ENCODE data around the gene ITGAD.

The ITGAD gene

DNA sequence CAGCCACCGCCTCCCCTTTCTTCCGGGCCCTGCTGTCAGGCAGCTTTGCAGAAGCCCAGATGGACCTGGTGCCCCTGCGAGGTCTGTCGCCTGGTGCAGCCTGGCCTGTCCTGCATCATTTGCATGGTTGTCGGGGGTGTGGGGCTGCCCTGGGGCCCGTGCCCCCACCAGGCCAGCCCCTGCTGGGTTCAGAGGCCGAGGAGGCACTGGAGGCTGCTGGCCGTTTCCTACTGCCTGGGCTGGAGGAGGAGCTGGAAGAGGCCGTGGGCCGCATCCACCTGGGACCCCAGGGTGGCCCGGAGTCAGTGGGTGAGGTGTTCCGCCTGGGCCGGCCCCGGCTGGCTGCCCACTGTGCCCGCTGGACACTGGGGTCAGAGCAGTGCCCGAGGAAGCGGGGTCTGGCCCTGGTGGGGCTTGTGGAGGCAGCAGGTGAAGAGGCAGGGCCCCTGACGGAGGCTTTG lies 73.3 kb downstream of the ITGAD start:
- H3K4me2 ChIP-seq (ENCODE audit: low read depth, low read length, poor library complexity, severe bottlenecking), result no peak overlapping the region
- H3K4me3 ChIP-seq (ENCODE audit: insufficient read depth, low read length, poor library complexity, severe bottlenecking), result no peak overlapping the region
- no peaks in the 10 kb centered on the region for H4K20me1 ChIP-seq (ENCODE audit: low read depth, low read length)
- H2AFZ ChIP-seq (ENCODE audit: low read depth, low read length, severe bottlenecking), result no peak overlapping the region
- no peaks in the 10 kb centered on the region for H3K79me2 ChIP-seq (ENCODE audit: insufficient read depth, low read length)
- H3K27ac ChIP-seq (ENCODE audit: low read depth, low read length), result no peak overlapping the region
- no peaks in the 10 kb centered on the region for H3K36me3 ChIP-seq (ENCODE audit: low read length)
- TF ChIP-seq, protein P1, sequence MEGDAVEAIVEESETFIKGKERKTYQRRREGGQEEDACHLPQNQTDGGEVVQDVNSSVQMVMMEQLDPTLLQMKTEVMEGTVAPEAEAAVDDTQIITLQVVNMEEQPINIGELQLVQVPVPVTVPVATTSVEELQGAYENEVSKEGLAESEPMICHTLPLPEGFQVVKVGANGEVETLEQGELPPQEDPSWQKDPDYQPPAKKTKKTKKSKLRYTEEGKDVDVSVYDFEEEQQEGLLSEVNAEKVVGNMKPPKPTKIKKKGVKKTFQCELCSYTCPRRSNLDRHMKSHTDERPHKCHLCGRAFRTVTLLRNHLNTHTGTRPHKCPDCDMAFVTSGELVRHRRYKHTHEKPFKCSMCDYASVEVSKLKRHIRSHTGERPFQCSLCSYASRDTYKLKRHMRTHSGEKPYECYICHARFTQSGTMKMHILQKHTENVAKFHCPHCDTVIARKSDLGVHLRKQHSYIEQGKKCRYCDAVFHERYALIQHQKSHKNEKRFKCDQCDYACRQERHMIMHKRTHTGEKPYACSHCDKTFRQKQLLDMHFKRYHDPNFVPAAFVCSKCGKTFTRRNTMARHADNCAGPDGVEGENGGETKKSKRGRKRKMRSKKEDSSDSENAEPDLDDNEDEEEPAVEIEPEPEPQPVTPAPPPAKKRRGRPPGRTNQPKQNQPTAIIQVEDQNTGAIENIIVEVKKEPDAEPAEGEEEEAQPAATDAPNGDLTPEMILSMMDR (IDR thresholded peaks at IDR 0.05; ENCODE audit: insufficient read depth, low read length, poor library complexity, severe bottlenecking), result no peak
- TF ChIP-seq EZH2phosphoT487 (conservative IDR thresholded peaks at IDR 0.05; ENCODE audit: low read length), result no peak
- H3K9me2 ChIP-seq (replicated peaks; ENCODE audit: insufficient read depth, low read length), result no peaks in the 10 kb centered on the region
- no peaks in the 10 kb centered on the region for H3F3A ChIP-seq (ENCODE audit: insufficient read depth)
- H3K27me3 ChIP-seq (ENCODE audit: low read length), result no peaks in the 10 kb centered on the region
- no peak overlapping the region for H3K9ac ChIP-seq (ENCODE audit: low read length)
- no peaks in the 10 kb centered on the region for H3K9me3 ChIP-seq (ENCODE audit: insufficient read depth, low read length)

DNA sequence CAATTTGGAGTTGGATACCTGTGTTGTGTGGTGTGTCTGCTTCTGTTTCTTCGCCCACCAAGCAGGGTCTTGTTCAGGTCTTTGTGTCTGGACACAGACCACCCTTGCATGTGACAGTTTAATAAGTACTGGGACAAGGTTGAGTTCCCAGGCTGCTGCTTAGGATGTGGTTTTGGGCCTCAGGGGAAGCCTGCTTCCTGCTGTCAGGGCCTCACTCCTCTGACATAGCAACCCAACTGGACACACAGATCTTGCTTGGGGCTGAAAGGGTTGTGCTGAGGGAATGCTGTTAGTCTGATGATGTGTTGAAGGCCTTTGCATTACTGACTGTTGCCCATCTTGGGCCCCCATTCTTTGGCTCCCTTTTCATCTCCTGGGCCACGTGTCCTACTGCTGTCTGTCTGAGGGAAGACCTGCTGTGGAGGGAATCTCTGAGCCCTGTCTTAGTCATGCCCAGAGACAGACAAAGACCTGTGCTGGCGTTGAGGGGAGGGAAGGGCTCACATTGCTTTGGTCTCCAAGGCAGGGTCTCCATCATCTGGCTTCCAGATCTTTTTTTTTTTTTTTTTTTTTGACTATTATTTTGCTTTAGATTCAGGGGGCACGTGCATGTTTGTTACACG lies 74.1 kb downstream of the ITGAD start:
- Histone ChIP-seq H3K9me2 (replicated peaks; ENCODE audit: insufficient read depth, low read length) (no peaks in the 10 kb centered on the region), H2AFZ (ENCODE audit: low read depth, low read length, severe bottlenecking) (no peak overlapping the region), H3K36me3 (ENCODE audit: low read length) (no peaks in the 10 kb centered on the region), H3K9ac (ENCODE audit: low read length) (no peak overlapping the region), H3F3A (ENCODE audit: insufficient read depth) (no peaks in the 10 kb centered on the region), H3K79me2 (ENCODE audit: insufficient read depth, low read length) (no peaks in the 10 kb centered on the region), H3K27me3 (ENCODE audit: low read length) (no peaks in the 10 kb centered on the region), H3K4me2 (ENCODE audit: low read depth, low read length, poor library complexity, severe bottlenecking) (no peak overlapping the region), H4K20me1 (ENCODE audit: low read depth, low read length) (no peaks in the 10 kb centered on the region), H3K27ac (ENCODE audit: low read depth, low read length) (no peak overlapping the region), H3K9me3 (ENCODE audit: insufficient read depth, low read length) (no peaks in the 10 kb centered on the region), H3K4me3 (ENCODE audit: insufficient read depth, low read length, poor library complexity, severe bottlenecking) (no peak overlapping the region)
- TF ChIP-seq, protein P1 (IDR thresholded peaks at IDR 0.05; ENCODE audit: insufficient read depth, low read length, poor library complexity, severe bottlenecking), result no peak
- TF ChIP-seq EZH2phosphoT487 (conservative IDR thresholded peaks at IDR 0.05; ENCODE audit: low read length), result no peak

DNA sequence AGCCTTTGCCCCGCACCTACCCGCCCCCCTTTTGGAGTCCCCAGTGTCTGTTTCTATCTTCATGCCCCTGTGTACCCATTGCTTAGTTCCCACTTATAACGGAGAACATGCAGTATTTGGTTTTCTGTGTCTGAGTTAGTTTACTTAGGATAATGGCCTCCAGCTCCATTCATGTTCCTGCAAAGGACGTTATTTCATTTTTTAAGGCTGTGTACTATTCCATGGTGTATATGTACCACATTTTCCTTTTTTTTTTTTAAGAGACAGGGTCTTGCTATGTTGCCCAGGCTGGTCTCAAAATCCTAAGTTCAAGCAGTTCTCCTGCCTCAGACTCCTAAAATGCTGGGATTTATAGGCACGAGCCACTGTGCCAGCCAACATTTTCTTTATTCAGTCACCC lies 74.7 kb downstream of the ITGAD start:
- no peaks in the 10 kb centered on the region for H3K36me3 ChIP-seq (ENCODE audit: low read length)
- no peaks in the 10 kb centered on the region for H4K20me1 ChIP-seq (ENCODE audit: low read depth, low read length)
- no peak overlapping the region for H3K4me2 ChIP-seq (ENCODE audit: low read depth, low read length, poor library complexity, severe bottlenecking)
- H3K9me3 ChIP-seq (ENCODE audit: insufficient read depth, low read length), result no peaks in the 10 kb centered on the region
- TF ChIP-seq, protein P1 (IDR thresholded peaks at IDR 0.05; ENCODE audit: insufficient read depth, low read length, poor library complexity, severe bottlenecking), result no peak
- H3K9ac ChIP-seq (ENCODE audit: low read length), result no peak overlapping the region
- H3K27me3 ChIP-seq (ENCODE audit: low read length), result no peaks in the 10 kb centered on the region
- no peaks in the 10 kb centered on the region for H3K79me2 ChIP-seq (ENCODE audit: insufficient read depth, low read length)
- no peak overlapping the region for H2AFZ ChIP-seq (ENCODE audit: low read depth, low read length, severe bottlenecking)
- no peaks in the 10 kb centered on the region for H3F3A ChIP-seq (ENCODE audit: insufficient read depth)
- no peak overlapping the region for H3K27ac ChIP-seq (ENCODE audit: low read depth, low read length)
- H3K4me3 ChIP-seq (ENCODE audit: insufficient read depth, low read length, poor library complexity, severe bottlenecking), result no peak overlapping the region
- H3K9me2 ChIP-seq (replicated peaks; ENCODE audit: insufficient read depth, low read length), result no peaks in the 10 kb centered on the region
